ENCODE data around the gene DCDC2. TPM values are rescaled to one million over a fixed set of nuclear protein-coding genes. Genes with fewer than 3 reads are reported as not detected.

DCDC2 gene
- total and polyA plus RNA-seq, 2 donors (not counting 3 experiments of a cell fraction or from before 2014, with no cell fraction given): not detected

- Histone ChIP-seq H2AFZ (ENCODE audit: low read depth, low read length) (no peak overlapping the region), H3K4me1 (ENCODE audit: control insufficient read depth, extremely low read depth, insufficient read depth, low read length) (no peaks in the 10 kb centered on the region), H3K36me3 (ENCODE audit: control insufficient read depth in 2 of 2, extremely low read depth in 1 of 2, insufficient read depth in 2 of 2, low read length in 2 of 2) (no peaks in the 10 kb centered on the region), H3K27me3 (ENCODE audit: control insufficient read depth in 2 of 2, insufficient read depth in 2 of 2, low read length in 2 of 2) (no peaks in the 10 kb centered on the region), H3K79me2 (ENCODE audit: control insufficient read depth, insufficient read depth, low read length) (no peaks in the 10 kb centered on the region), H3K27ac (ENCODE audit: insufficient read depth, low read depth, low read length) (no peak overlapping the region), H3K9ac (replicated peaks; ENCODE audit: extremely low read depth, insufficient read depth, low read length) (no peak overlapping the region), H3K9me3 (replicated peaks; ENCODE audit: control insufficient read depth, insufficient read depth, low read length) (no peaks in the 10 kb centered on the region), H4K20me1 (replicated peaks; ENCODE audit: control insufficient read depth, extremely low read depth, insufficient read depth, low read length) (no peaks in the 10 kb centered on the region), H3K4me3 (replicated peaks in 1 of 3; ENCODE audit: insufficient read depth in 1 of 3, low read depth in 1 of 3, low read length in 3 of 3) (no peak overlapping the region), H3K4me2 (ENCODE audit: insufficient read depth, low read length) (no peak overlapping the region), H3K9me1 (replicated peaks; ENCODE audit: control insufficient read depth, extremely low read depth, insufficient read depth, low read length) (no peaks in the 10 kb centered on the region)
- POLR2A ChIA-PET: no interaction called here
- BruUV-seq (replicated peaks): no TSS peak
- intact Hi-C loops (cut with micrococcal nuclease) (no loop called here), dilution Hi-C loops (cut with MboI; ENCODE audit: extremely low pct_ligation_motif_present, low sequenced_read_pairs) (no loop called here)
- DNase-seq (ENCODE audit: low read depth, low spot score) (no peak), FAIRE-seq (no peak)
- TF ChIP-seq CTCF (IDR thresholded peaks at IDR 0.05; ENCODE audit: extremely low read depth in 1 of 2, insufficient read depth in 1 of 2, low read depth in 1 of 2, low read length in 2 of 2): no peak
- TF ChIP-seq GATA2 (IDR thresholded peaks at IDR 0.05; ENCODE audit: insufficient read depth, insufficient read length, low read depth, low read length): no peak
- TF ChIP-seq JUN (IDR thresholded peaks at IDR 0.05; ENCODE audit: borderline replicate concordance, insufficient read depth, insufficient read length, low read depth): no peak
- no peak for TF ChIP-seq POLR2AphosphoS5 (IDR thresholded peaks at IDR 0.05; ENCODE audit: insufficient read depth, low read depth, low read length)
- TF ChIP-seq POLR2A (IDR thresholded peaks at IDR 0.05; ENCODE audit: low read depth, low read length): no peak
- no peak for TF ChIP-seq FOS (IDR thresholded peaks at IDR 0.05; ENCODE audit: borderline replicate concordance, insufficient read depth, low read length)
- TF ChIP-seq EZH2 (IDR thresholded peaks at IDR 0.05; ENCODE audit: borderline replicate concordance, low read depth, low read length, severe bottlenecking): no peak
- TF ChIP-seq MAX (IDR thresholded peaks at IDR 0.05; ENCODE audit: insufficient read depth, insufficient read length): no peak
- TF ChIP-seq MYC (IDR thresholded peaks at IDR 0.05; ENCODE audit: low read depth, low read length): no peak
- CTCF ChIA-PET: no interaction called here
Observed at GRCh38 chr6:24191346-24191745, 166.5 kb downstream of the DCDC2 start.
